ENCODE measurements around the gene UNC5C. TPM values are rescaled to one million over a fixed set of nuclear protein-coding genes. Genes with fewer than 3 reads are reported as not detected.

Gene UNC5C
- total and polyA plus RNA-seq, 2 donors from 2014 or later = 0.84 to 3.1 TPM

DNA sequence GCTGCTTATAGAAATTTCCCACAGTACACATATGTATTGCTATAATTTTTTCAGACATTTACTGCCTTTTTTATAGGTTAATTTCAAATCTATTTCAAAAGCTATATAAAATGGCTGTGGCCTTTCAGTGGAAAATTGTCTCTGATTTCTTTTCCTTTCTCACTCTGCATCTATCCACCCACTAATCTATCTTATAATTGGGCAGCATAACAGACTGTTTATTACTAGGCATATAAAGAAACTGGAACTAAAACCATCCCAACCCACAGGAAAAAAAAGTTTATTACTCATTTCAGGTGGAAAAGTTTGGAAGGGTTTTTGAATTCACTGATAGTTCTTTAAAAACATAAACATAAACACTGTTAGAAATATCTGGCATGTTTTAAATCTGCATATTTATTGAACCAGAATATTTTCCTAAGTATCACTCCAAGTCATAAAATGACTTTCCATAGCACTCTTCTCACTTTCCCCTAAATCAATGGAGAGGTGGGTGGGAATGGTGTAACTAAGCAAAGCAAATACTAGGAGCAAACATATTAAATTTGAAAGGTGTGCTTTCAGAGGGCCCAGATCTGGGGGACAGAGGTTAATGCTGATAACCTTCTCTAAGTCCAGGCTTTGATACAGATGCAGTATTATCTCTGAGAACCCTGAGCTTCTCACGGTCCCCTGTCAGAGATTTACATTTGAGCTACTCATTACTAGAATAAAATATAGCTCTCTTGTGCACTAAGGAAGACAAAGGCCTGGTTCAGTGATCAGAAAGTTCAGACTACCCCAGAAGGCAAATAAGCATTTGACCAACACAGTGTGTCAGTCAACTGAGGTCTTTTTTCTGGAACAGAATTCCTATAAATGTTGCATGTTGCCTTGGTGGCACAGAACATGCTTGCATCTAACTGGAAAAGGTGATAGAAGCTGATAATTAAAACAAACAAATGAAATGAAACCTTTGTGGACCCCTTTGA is 328.3 kb downstream of the UNC5C start:
- H3K27me3 ChIP-seq (ENCODE audit: control insufficient read depth, insufficient read depth, low read length) = no peaks in the 10 kb centered on the region
- FAIRE-seq = no peak
- no peak overlapping the region for H3K9ac ChIP-seq (ENCODE audit: low read length in 3 of 3)
- DNase-seq = peak in 1 of 5 donors; percentile 18
- intact Hi-C loops (cut with DNase I) = no loop called here
- H3K4me1 ChIP-seq (ENCODE audit: control insufficient read depth in 2 of 3, insufficient read depth in 2 of 3, low read depth in 1 of 3, low read length in 3 of 3) = no peaks in the 10 kb centered on the region
- H3K36me3 ChIP-seq (ENCODE audit: control insufficient read depth in 2 of 3, insufficient read depth in 3 of 3, low read length in 3 of 3) = no peaks in the 10 kb centered on the region
- no peaks in the 10 kb centered on the region for H3K9me3 ChIP-seq (ENCODE audit: control insufficient read depth in 2 of 3, insufficient read depth in 1 of 3, low read length in 3 of 3)
- TF ChIP-seq, protein P1, sequence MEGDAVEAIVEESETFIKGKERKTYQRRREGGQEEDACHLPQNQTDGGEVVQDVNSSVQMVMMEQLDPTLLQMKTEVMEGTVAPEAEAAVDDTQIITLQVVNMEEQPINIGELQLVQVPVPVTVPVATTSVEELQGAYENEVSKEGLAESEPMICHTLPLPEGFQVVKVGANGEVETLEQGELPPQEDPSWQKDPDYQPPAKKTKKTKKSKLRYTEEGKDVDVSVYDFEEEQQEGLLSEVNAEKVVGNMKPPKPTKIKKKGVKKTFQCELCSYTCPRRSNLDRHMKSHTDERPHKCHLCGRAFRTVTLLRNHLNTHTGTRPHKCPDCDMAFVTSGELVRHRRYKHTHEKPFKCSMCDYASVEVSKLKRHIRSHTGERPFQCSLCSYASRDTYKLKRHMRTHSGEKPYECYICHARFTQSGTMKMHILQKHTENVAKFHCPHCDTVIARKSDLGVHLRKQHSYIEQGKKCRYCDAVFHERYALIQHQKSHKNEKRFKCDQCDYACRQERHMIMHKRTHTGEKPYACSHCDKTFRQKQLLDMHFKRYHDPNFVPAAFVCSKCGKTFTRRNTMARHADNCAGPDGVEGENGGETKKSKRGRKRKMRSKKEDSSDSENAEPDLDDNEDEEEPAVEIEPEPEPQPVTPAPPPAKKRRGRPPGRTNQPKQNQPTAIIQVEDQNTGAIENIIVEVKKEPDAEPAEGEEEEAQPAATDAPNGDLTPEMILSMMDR (IDR thresholded peaks at IDR 0.05; ENCODE audit: borderline replicate concordance, extremely low read depth, insufficient read depth) = no peak
- H3K27ac ChIP-seq (ENCODE audit: low read depth in 2 of 2, low read length in 2 of 2) = no peak overlapping the region
- H3K4me3 ChIP-seq (ENCODE audit: low read length in 3 of 3) = no peak overlapping the region

DNA sequence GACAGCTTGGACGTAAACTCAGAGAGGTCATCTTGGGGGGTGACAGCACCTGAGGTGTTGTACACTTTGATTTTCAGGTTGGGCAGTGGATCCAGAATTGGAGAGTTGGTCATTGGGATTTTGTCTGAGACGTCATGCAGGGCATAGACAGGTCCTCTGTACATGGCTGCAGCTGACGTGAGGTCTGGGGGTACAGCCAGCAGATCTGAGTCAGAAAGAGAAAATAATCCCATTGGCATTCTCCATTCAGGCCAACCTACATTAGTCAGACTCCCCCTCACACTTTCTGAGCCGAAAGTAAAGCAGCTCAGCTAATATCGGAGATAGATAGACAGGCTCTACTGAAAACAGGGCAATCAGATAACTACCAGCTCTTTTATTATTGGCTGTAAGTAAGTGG is 329.7 kb downstream of the UNC5C start:
- FAIRE-seq (no peak), DNase-seq (no peak)
- Histone ChIP-seq H3K4me1 (ENCODE audit: control insufficient read depth in 2 of 3, insufficient read depth in 2 of 3, low read depth in 1 of 3, low read length in 3 of 3) (no peaks in the 10 kb centered on the region), H3K9me3 (ENCODE audit: control insufficient read depth in 2 of 3, insufficient read depth in 1 of 3, low read length in 3 of 3) (no peaks in the 10 kb centered on the region), H3K27me3 (ENCODE audit: control insufficient read depth, insufficient read depth, low read length) (no peaks in the 10 kb centered on the region), H3K4me3 (ENCODE audit: low read length in 3 of 3) (no peak overlapping the region), H3K27ac (ENCODE audit: low read depth in 2 of 2, low read length in 2 of 2) (no peak overlapping the region), H3K9ac (ENCODE audit: low read length in 3 of 3) (no peak overlapping the region), H3K36me3 (ENCODE audit: control insufficient read depth in 2 of 3, insufficient read depth in 3 of 3, low read length in 3 of 3) (no peaks in the 10 kb centered on the region)
- TF ChIP-seq, protein P1 (IDR thresholded peaks at IDR 0.05; ENCODE audit: borderline replicate concordance, extremely low read depth, insufficient read depth) = no peak
- intact Hi-C loops (cut with DNase I) = no loop called here

DNA sequence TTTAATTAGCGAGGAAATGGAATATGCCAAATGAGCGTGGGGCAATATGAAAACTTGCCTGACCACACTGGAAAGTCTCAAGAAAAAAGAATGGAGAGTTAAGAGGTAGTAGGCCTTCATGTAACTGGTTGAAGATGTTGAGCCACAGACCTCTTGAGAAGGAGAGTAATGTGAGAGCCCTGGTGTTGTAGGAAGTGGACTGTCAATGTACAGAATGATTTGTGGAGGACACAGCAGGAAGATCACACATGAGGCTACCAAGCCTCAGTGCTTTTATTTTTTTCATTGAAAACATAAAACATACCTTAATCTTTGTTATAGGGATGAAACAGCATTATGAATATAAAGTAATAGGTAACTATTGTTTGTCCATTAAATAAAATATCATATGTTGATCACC is 331.6 kb downstream of the UNC5C start:
- FAIRE-seq (no peak), DNase-seq (peak in 2 of 5 donors; percentile 26 to 34)
- H3K4me3 ChIP-seq (ENCODE audit: low read length in 3 of 3) = no peak overlapping the region
- H3K9me3 ChIP-seq (ENCODE audit: control insufficient read depth in 2 of 3, insufficient read depth in 1 of 3, low read length in 3 of 3) = no peaks in the 10 kb centered on the region
- H3K4me1 ChIP-seq (ENCODE audit: control insufficient read depth in 2 of 3, insufficient read depth in 2 of 3, low read depth in 1 of 3, low read length in 3 of 3) = no peaks in the 10 kb centered on the region
- TF ChIP-seq, protein P1 (IDR thresholded peaks at IDR 0.05; ENCODE audit: borderline replicate concordance, extremely low read depth, insufficient read depth) = no peak
- H3K9ac ChIP-seq (ENCODE audit: low read length in 3 of 3) = no peak overlapping the region
- H3K36me3 ChIP-seq (ENCODE audit: control insufficient read depth in 2 of 3, insufficient read depth in 3 of 3, low read length in 3 of 3) = peaks cover 0 to 2% (median 0%) of the 10 kb centered on the region in 3 donors
- no peaks in the 10 kb centered on the region for H3K27me3 ChIP-seq (ENCODE audit: control insufficient read depth, insufficient read depth, low read length)
- H3K27ac ChIP-seq (ENCODE audit: low read depth in 2 of 2, low read length in 2 of 2) = no peak overlapping the region
- intact Hi-C loops (cut with DNase I) = no loop called here
